WERI-Rb-1 (cell line): ENCODE data around the gene LRP1.

ENCODE experiments used
- DNase-seq: peaks from one replicate; pipeline ENCODE4 v3.0.0-alpha.2; 2020
- H3K27ac ChIP-seq: fragments of 250-450 bp; sonication (Bioruptor Pico); 2 replicates; pipeline ENCODE4 v1.5.1; 2020; ENCODE audit warnings: mild to moderate bottlenecking, moderate library complexity
- H3K27me3 ChIP-seq: fragments of 250-450 bp; sonication (Bioruptor Pico); 2 replicates; pipeline ENCODE4 v1.5.1; 2021; ENCODE audit warnings: mild to moderate bottlenecking, low read depth, moderate library complexity; ENCODE audit not compliant: insufficient read depth, severe bottlenecking
- H3K36me3 ChIP-seq: fragments of 250-450 bp; sonication (Bioruptor Pico); 2 replicates; pipeline ENCODE4 v1.5.1; 2020; ENCODE audit warnings: mild to moderate bottlenecking, moderate library complexity
- H3K4me3 ChIP-seq: 2 replicates; pipeline ENCODE4 v1.5.1; 2011; ENCODE audit warnings: low read depth, mild to moderate bottlenecking, control low read depth, low read length
- H3K9me3 ChIP-seq: fragments of 250-450 bp; sonication (Bioruptor Pico); 2 replicates; pipeline ENCODE4 v1.5.1; 2021; ENCODE audit warnings: mild to moderate bottlenecking, moderate library complexity; ENCODE audit not compliant: severe bottlenecking
- TF ChIP-seq, protein P1 (sequence below): IDR thresholded peaks from 2 replicates; pipeline ENCODE4 v1.5.1; 2011; ENCODE audit warnings: low read depth, mild to moderate bottlenecking, control low read depth, inconsistent platforms, low read length

Gene LRP1

GRCh38 chr12:57086493-57087009 lies 41.7 kb upstream of the LRP1 start:
- DNase-seq = peak; percentile 82
- TF ChIP-seq, protein P1, sequence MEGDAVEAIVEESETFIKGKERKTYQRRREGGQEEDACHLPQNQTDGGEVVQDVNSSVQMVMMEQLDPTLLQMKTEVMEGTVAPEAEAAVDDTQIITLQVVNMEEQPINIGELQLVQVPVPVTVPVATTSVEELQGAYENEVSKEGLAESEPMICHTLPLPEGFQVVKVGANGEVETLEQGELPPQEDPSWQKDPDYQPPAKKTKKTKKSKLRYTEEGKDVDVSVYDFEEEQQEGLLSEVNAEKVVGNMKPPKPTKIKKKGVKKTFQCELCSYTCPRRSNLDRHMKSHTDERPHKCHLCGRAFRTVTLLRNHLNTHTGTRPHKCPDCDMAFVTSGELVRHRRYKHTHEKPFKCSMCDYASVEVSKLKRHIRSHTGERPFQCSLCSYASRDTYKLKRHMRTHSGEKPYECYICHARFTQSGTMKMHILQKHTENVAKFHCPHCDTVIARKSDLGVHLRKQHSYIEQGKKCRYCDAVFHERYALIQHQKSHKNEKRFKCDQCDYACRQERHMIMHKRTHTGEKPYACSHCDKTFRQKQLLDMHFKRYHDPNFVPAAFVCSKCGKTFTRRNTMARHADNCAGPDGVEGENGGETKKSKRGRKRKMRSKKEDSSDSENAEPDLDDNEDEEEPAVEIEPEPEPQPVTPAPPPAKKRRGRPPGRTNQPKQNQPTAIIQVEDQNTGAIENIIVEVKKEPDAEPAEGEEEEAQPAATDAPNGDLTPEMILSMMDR = peak; percentile 46
- Histone ChIP-seq H3K36me3 (peaks cover 12% of the 10 kb centered on the region), H3K4me3 (peak overlapping the region; percentile 93), H3K27ac (peak overlapping the region; percentile 95), H3K9me3 (no peaks in the 10 kb centered on the region), H3K27me3 (no peaks in the 10 kb centered on the region)

DNA sequence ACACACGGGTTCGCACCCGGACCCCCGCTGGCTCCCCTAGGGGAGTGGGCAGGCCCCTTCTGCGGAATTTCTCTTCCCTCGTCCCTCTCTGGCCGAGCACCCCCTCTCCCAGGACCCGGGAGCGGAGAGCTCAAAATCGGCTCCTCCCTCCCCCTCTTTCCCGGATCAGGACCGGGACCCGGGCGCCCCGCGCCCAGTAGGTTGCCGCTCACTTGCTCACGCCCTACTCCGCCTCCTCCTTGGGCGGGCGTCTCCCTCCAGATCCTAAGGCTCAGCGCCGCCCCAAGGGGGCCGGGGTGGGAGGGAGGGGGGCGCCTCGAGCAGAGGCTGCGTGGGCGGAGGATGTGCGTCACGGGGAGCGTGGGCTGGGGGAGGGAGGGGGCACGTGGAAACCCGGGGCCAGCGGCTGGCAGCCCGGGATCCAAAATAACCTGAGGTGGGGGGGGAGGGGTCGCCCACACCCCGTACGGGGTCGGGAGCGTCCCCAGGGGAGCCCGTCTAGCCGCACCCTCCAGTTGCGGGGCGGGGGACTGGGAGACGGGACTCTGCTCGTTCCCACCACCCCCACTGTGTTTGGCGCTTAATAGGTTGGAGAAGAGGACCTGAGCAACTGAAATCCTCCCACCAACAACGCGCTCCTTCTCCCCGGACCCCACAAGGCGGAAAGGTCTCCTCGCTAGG lies 41.1 kb upstream of the LRP1 start:
- no peaks in the 10 kb centered on the region for H3K9me3 ChIP-seq
- TF ChIP-seq, protein P1 = no peak
- H3K4me3 ChIP-seq = peak overlapping the region; percentile 93
- peak overlapping the region; percentile 95 for H3K27ac ChIP-seq
- peak; percentile 91 for DNase-seq
- no peaks in the 10 kb centered on the region for H3K27me3 ChIP-seq
- peaks cover 18% of the 10 kb centered on the region for H3K36me3 ChIP-seq

- no peaks in the 10 kb centered on the region for H3K27me3 ChIP-seq
- TF ChIP-seq, protein P1 = no peak
- H3K9me3 ChIP-seq = no peaks in the 10 kb centered on the region
- DNase-seq = peak; percentile 97
- H3K4me3 ChIP-seq = peak overlapping the region; percentile 93
- peaks cover 25% of the 10 kb centered on the region for H3K36me3 ChIP-seq
- peak overlapping the region; percentile 95 for H3K27ac ChIP-seq
Observed at GRCh38 chr12:57087691-57088353, 40.5 kb upstream of the LRP1 start.

GRCh38 chr12:57088354-57089270 lies 39.7 kb upstream of the LRP1 start, which contains the start of gene NAB2:
Gene NAB2, plus strand, starts transcription at chr12:57089114. Its CDS starts 158 bp downstream, at chr12:57089272.
- TF ChIP-seq, protein P1 = no peak

More at GRCh38 chr12:57088354-57089270, 39.7 kb upstream of the LRP1 start, which contains the start of gene NAB2:
- peaks cover 30% of the 10 kb centered on the region for H3K36me3 ChIP-seq
- H3K27ac ChIP-seq = peak within 1 kb of the TSS; percentile 95
- DNase-seq = peak; percentile 97
- H3K4me3 ChIP-seq = peak within 1 kb of the TSS; percentile 93
- H3K9me3 ChIP-seq = no peaks in the 10 kb centered on the region
- no peaks in the 10 kb centered on the region for H3K27me3 ChIP-seq
